Immature natural killer cell (primary cell): ENCODE measurements around the gene MAN2A2. TPM values are rescaled to one million over a fixed set of nuclear protein-coding genes. Genes with fewer than 3 reads are reported as not detected.

Experiments
- DNase-seq, 3 donors: peaks; one replicate each; pipeline ENCODE4 v3.0.0; 2022; ENCODE audit warnings: mixed read lengths in 1 of 3
- H3K27ac Mint-ChIP-seq, 6 donors: one replicate each; pipeline ENCODE4 v1.8.0; 2020; ENCODE audit warnings: mixed read lengths in 6 of 6, mild to moderate bottlenecking in 5 of 6, inconsistent platforms in 4 of 6, moderate library complexity in 3 of 6
- H3K27me3 Mint-ChIP-seq, 3 donors: one replicate each; pipeline ENCODE4 v1.8.0; 2020 to 2021; ENCODE audit warnings: low read depth in 3 of 3, mild to moderate bottlenecking in 3 of 3, mixed read lengths in 3 of 3, moderate library complexity in 3 of 3, inconsistent platforms in 1 of 3
- H3K36me3 Mint-ChIP-seq, 3 donors: one replicate each; pipeline ENCODE4 v1.8.0; 2020; ENCODE audit warnings: mixed read lengths in 3 of 3, inconsistent platforms in 2 of 3, mild to moderate bottlenecking in 2 of 3
- H3K4me1 Mint-ChIP-seq, 2 donors: one replicate each; pipeline ENCODE4 v1.8.0; 2020; ENCODE audit warnings: inconsistent platforms in 2 of 2, mild to moderate bottlenecking in 2 of 2, mixed read lengths in 2 of 2, moderate library complexity in 1 of 2
- H3K4me3 Mint-ChIP-seq, 5 donors: one replicate each; pipeline ENCODE4 v1.8.0; 2020; ENCODE audit warnings: mild to moderate bottlenecking in 5 of 5, mixed read lengths in 5 of 5, inconsistent platforms in 3 of 5, moderate library complexity in 3 of 5
- H3K9me3 Mint-ChIP-seq, 6 donors: one replicate each; pipeline ENCODE4 v1.8.0; 2020; ENCODE audit warnings: mild to moderate bottlenecking in 6 of 6, mixed read lengths in 6 of 6, inconsistent platforms in 4 of 6, moderate library complexity in 3 of 6
- polyA plus RNA-seq, 3 donors: library from polyadenylated mRNA; unstranded; fragments of 300-500 nt; fragmentation: Illumina TruSeq; gene quantifications; one replicate each; pipeline ENCODE4 v1.2.3, GENCODE V29; 2021

The MAN2A2 gene
- polyA plus RNA-seq: 1 to 10 TPM; 4.1 to 7.4 (median 5.4) TPM

GRCh38 chr15:90902840-90903732 is at the start of gene MAN2A2:
Gene MAN2A2 (plus strand): TSS chr15:90903302. CDS start chr15:90904208, 906 bp downstream.
- H3K4me1 Mint-ChIP-seq: peaks cover 22 to 26% of the 10 kb centered on the region in 2 donors
- peaks cover 0 to 2% (median 0%) of the 10 kb centered on the region in 3 donors for H3K27me3 Mint-ChIP-seq
- peak; percentile 62 to 76 (median 69) for DNase-seq
- peak within 1 kb of the TSS; percentile 83 to 91 (median 87) for H3K4me3 Mint-ChIP-seq
- peak within 1 kb of the TSS; percentile 81 to 95 (median 92) for H3K27ac Mint-ChIP-seq
- no peaks in the 10 kb centered on the region for H3K9me3 Mint-ChIP-seq
- H3K36me3 Mint-ChIP-seq: peaks cover 9 to 22% (median 10%) of the 10 kb centered on the region in 3 donors

DNA sequence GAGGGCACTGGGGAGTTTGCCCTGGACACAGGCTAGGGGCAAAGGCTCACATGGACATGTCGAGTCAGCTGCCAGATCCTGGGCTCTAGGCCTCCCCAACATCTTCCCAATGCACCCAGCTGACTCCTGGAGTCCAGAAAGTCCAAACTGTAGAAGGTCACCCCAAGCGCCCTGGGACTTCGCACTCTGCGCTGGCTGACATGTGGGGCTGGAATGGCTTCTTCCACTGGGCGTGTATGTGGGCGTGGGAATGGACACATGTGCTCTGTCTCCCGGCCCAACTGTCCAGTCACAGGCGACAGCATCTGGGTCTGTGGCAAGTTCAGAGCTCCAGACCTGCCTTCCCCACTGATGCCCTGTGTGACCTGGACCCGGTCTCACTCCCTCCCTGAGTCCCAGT is 48.0 kb upstream of the MAN2A2 start:
- Mint-ChIP-seq H3K27me3 (peaks cover 14 to 24% (median 20%) of the 10 kb centered on the region in 3 donors), H3K36me3 (no peaks in the 10 kb centered on the region), H3K4me3 (no peak overlapping the region), H3K27ac (peak overlapping the region in 5 of 6 donors; percentile 22 to 95 (median 92)), H3K9me3 (no peaks in the 10 kb centered on the region), H3K4me1 (peaks cover 70 to 81% of the 10 kb centered on the region in 2 donors)
- DNase-seq: no peak

- Mint-ChIP-seq H3K4me3 (no peak overlapping the region), H3K27ac (peak overlapping the region in 5 of 6 donors; percentile 62 to 93 (median 67)), H3K27me3 (peaks cover 14 to 20% (median 17%) of the 10 kb centered on the region in 3 donors), H3K9me3 (no peaks in the 10 kb centered on the region), H3K4me1 (peaks cover 52 to 63% of the 10 kb centered on the region in 2 donors), H3K36me3 (no peaks in the 10 kb centered on the region)
- no peak for DNase-seq
Observed at GRCh38 chr15:90857337-90857736, 45.8 kb upstream of the MAN2A2 start.

- no peak for DNase-seq
- Mint-ChIP-seq H3K36me3 (no peaks in the 10 kb centered on the region), H3K9me3 (no peaks in the 10 kb centered on the region), H3K4me1 (peaks cover 45 to 57% of the 10 kb centered on the region in 2 donors), H3K27me3 (peaks cover 10 to 14% (median 13%) of the 10 kb centered on the region in 3 donors), H3K27ac (peak overlapping the region; percentile 37 to 93 (median 65)), H3K4me3 (peak overlapping the region in 1 of 5 donors; percentile 18)
Observed at GRCh38 chr15:90857883-90858443, 45.1 kb upstream of the MAN2A2 start.

DNA sequence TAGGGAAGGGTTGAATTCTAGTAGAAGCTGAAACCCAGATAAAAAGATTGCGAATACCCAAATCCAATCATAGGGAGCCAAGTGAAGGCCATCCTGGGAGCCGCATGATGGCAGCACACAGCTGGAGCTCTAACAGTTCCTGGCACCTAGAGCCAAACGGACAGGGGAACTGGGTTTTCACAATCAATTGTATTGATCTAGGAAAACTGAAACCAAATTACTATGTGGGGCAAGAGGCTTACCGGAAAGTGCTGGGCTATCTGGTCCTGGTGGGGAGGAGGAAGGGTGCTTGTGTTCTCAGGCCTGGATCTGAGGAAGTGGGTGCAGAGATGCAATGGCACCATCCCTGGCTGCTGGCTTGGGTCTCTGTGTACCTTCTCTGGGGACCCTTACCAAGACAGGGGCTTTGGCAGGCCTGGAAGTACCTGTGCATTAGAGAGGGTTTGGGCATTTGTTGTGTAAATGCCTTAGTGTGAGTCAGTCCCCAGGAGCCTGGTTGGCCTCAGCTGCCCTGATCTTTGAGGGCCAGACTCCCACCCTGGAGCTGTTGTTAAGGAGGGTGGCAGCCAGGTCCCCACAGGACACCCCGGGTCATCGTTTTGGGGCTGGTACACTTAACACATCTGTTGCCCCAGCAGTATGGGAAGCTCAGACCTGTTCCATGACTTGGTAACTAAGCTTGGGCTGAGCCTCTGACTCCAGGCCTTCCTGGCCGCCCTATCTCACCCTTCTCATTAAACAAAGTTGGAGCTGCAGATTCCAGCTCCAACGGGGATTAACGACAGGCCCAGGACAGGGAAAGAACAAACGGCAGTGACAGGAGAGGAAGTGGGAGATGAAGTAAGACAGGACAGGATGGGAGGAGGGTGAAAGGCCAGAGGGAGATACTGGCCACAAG is 43.6 kb upstream of the MAN2A2 start:
- DNase-seq: no peak
- Mint-ChIP-seq H3K27me3 (peaks cover 9 to 10% (median 9%) of the 10 kb centered on the region in 3 donors), H3K4me1 (peaks cover 37 to 47% of the 10 kb centered on the region in 2 donors), H3K9me3 (no peaks in the 10 kb centered on the region), H3K27ac (peak overlapping the region in 4 of 6 donors; percentile 49 to 77 (median 70)), H3K36me3 (no peaks in the 10 kb centered on the region), H3K4me3 (no peak overlapping the region)

DNA sequence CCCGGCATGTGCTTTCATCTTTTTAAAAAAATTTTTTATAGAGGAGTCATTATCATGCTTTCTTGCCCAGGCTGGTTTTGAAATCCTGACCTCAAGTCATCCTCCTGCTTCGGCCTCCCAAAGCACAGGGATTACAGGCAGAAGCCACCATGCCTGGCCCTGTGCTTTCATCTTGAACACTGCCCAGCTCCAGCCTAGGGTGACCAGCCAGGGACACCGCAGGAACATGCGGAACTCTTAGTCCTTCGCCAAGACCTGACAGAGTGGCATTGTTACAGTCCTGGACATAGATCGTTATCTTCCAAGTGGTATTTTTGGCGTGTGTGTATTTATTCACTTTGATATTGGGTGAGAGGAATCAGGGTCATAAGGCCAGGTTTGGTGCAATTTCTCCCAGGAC is 42.7 kb upstream of the MAN2A2 start:
- Mint-ChIP-seq H3K4me1 (peaks cover 30 to 38% of the 10 kb centered on the region in 2 donors), H3K36me3 (no peaks in the 10 kb centered on the region), H3K27ac (peak overlapping the region in 1 of 6 donors; percentile 26), H3K27me3 (peaks cover 6 to 9% (median 8%) of the 10 kb centered on the region in 3 donors), H3K4me3 (no peak overlapping the region), H3K9me3 (no peaks in the 10 kb centered on the region)
- DNase-seq: no peak

GRCh38 chr15:90860942-90861675 is 42.0 kb upstream of the MAN2A2 start:
- H3K4me3 Mint-ChIP-seq: no peak overlapping the region
- H3K4me1 Mint-ChIP-seq: peaks cover 24 to 31% of the 10 kb centered on the region in 2 donors
- no peak for DNase-seq
- no peak overlapping the region for H3K27ac Mint-ChIP-seq
- no peaks in the 10 kb centered on the region for H3K9me3 Mint-ChIP-seq
- no peaks in the 10 kb centered on the region for H3K36me3 Mint-ChIP-seq
- peaks cover 6 to 9% (median 6%) of the 10 kb centered on the region in 3 donors for H3K27me3 Mint-ChIP-seq

GRCh38 chr15:90862487-90862886 is 40.6 kb upstream of the MAN2A2 start:
- Mint-ChIP-seq H3K36me3 (no peaks in the 10 kb centered on the region), H3K27me3 (peaks cover 0 to 3% (median 1%) of the 10 kb centered on the region in 3 donors), H3K4me3 (no peak overlapping the region), H3K9me3 (no peaks in the 10 kb centered on the region), H3K4me1 (peaks cover 11 to 17% of the 10 kb centered on the region in 2 donors), H3K27ac (peak overlapping the region in 2 of 6 donors; percentile 26 to 32)
- no peak for DNase-seq

DNA sequence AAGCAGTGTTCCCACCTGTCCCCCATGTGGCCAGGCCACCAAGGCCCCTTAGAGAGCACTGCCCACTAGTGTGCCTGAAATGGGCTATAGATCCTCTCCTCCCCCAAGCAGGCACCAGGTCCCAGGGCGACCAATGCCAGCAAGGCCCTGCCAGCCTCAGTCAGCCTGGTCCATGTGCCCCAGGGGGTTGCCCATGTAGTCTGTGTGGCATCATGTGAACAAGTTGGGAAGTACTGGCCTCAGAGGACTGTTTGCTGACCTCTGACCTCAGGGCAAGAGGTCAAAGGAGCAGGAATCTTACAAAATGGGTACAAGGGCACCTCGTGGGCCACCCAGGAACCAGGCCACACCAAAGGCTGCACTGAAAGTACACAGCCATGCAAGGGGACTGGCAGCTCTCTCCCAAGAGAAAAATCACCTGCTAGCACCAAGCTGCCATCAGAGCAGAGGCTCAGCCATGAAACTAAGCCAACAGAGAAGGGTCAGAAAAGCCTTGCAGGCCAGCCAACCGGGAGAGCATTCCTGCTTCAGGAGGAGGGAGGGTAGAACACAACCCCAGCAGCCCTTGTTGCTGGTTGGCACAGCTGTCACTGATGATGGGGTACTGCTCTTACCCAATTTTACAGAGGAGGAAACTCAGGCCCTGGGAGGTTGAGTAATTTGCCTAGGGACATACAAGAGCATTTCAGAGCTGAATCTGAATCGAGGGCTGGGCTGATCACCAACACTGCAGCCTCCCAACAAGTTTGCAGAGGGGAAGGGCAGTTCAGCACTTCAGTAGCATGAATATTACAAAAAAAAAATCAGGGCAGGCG is 39.9 kb upstream of the MAN2A2 start:
- H3K4me1 Mint-ChIP-seq: peaks cover 9 to 13% of the 10 kb centered on the region in 2 donors
- peaks cover 0 to 3% (median 1%) of the 10 kb centered on the region in 3 donors for H3K27me3 Mint-ChIP-seq
- no peaks in the 10 kb centered on the region for H3K9me3 Mint-ChIP-seq
- no peak for DNase-seq
- no peaks in the 10 kb centered on the region for H3K36me3 Mint-ChIP-seq
- no peak overlapping the region for H3K27ac Mint-ChIP-seq
- no peak overlapping the region for H3K4me3 Mint-ChIP-seq

DNA sequence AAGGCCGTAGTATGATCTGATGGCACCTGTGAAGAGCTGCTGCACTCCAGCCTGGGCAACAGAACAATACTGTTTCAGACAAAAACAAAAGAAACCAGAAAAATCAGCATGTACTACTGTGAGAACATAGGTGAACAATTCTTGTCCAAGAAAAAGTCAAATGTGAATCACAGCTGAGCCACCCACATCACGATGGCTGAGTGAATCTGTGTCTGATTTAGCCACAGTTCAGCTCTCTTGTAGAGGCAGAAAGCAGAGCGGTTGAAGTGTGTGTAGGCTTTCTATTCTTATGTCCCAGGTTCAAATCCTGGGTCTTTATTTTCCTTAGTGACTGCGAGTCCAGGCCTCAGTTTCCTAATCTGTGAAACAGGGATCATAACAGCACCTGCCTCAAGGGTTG is 39.1 kb upstream of the MAN2A2 start:
- Mint-ChIP-seq H3K9me3 (no peaks in the 10 kb centered on the region), H3K36me3 (no peaks in the 10 kb centered on the region), H3K4me3 (no peak overlapping the region), H3K27me3 (peaks cover 0 to 3% (median 1%) of the 10 kb centered on the region in 3 donors), H3K27ac (no peak overlapping the region), H3K4me1 (peaks cover 10 to 20% of the 10 kb centered on the region in 2 donors)
- no peak for DNase-seq

DNA sequence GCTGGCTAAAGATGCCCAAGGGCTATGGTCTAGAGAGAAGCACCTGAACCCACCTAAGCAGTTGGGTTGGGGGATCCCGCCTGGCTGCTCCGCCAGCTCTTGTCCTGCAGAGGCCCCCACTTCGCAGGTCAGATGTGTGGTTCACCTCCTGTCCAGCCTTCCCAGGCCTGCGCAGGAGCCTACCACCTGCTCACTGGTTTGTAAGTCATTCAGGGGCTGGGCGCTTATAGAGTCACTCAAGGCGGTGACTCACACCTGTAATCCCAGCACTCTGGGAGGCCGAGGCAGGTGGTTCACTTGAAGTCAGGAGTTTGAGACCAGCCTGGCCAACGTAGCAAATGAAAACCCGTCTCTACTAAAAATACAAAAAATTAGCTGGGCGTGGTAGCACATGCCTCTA is 38.6 kb upstream of the MAN2A2 start:
- DNase-seq: no peak
- Mint-ChIP-seq H3K9me3 (no peaks in the 10 kb centered on the region), H3K4me3 (no peak overlapping the region), H3K27ac (no peak overlapping the region), H3K36me3 (no peaks in the 10 kb centered on the region), H3K4me1 (peaks cover 10 to 20% of the 10 kb centered on the region in 2 donors), H3K27me3 (peaks cover 3 to 4% (median 3%) of the 10 kb centered on the region in 3 donors)

- no peak for DNase-seq
Observed at GRCh38 chr15:90865702-90866101, 37.4 kb upstream of the MAN2A2 start.

More at GRCh38 chr15:90865702-90866101, 37.4 kb upstream of the MAN2A2 start:
- Mint-ChIP-seq H3K4me1 (peaks cover 19 to 28% of the 10 kb centered on the region in 2 donors), H3K4me3 (no peak overlapping the region), H3K27me3 (peaks cover 7 to 13% (median 9%) of the 10 kb centered on the region in 3 donors), H3K9me3 (no peaks in the 10 kb centered on the region), H3K36me3 (no peaks in the 10 kb centered on the region), H3K27ac (no peak overlapping the region)
